Trophoblast cell (in vitro differentiated cells and primary cell): ENCODE data around the gene TBC1D16.

ENCODE experiments used
- DNase-seq, 2 donors: peaks; one replicate each; pipeline ENCODE4 v3.0.0-alpha.2; 2016
- H2AFZ ChIP-seq: 2 replicates; pipeline ENCODE4 v1.6.1; 2013; ENCODE audit warnings: low read length, moderate library complexity, mild to moderate bottlenecking; ENCODE audit not compliant: insufficient read depth, poor library complexity
- H2AK5ac ChIP-seq: 2 replicates; pipeline ENCODE4 v1.6.1; 2013; ENCODE audit warnings: mild to moderate bottlenecking, low read length
- H2BK120ac ChIP-seq: 2 replicates; pipeline ENCODE4 v1.6.1; 2013; ENCODE audit warnings: low read length, mild to moderate bottlenecking, moderate library complexity; ENCODE audit not compliant: insufficient read depth, poor library complexity
- H2BK12ac ChIP-seq: 2 replicates; pipeline ENCODE4 v1.6.1; 2013; ENCODE audit warnings: mild to moderate bottlenecking, low read length, moderate library complexity
- H2BK5ac ChIP-seq: 2 replicates; pipeline ENCODE4 v1.6.1; 2013; ENCODE audit warnings: low read length, low read depth, moderate library complexity, mild to moderate bottlenecking; ENCODE audit not compliant: poor library complexity
- H3K14ac ChIP-seq: 2 replicates; pipeline ENCODE4 v1.6.1; 2013; ENCODE audit warnings: mild to moderate bottlenecking, low read length
- H3K18ac ChIP-seq: 2 replicates; pipeline ENCODE4 v1.6.1; 2013; ENCODE audit warnings: mild to moderate bottlenecking, low read length
- H3K23ac ChIP-seq: 2 replicates; pipeline ENCODE4 v1.6.1; 2013; ENCODE audit warnings: low read length
- H3K27ac ChIP-seq: 2 replicates; pipeline ENCODE4 v1.5.1; 2013; ENCODE audit warnings: low read depth, mild to moderate bottlenecking, inconsistent platforms, low read length, moderate library complexity
- H3K27me3 ChIP-seq: 2 replicates; pipeline ENCODE4 v1.6.1; 2013; ENCODE audit warnings: inconsistent platforms, mild to moderate bottlenecking, low read length, moderate library complexity; ENCODE audit not compliant: insufficient read depth
- H3K36me3 ChIP-seq, 2 experiments: 1 replicate in 1 of 2; 2 replicates in 1 of 2; pipeline ENCODE4 v1.6.1; 2013; ENCODE audit warnings: low read length in 2 of 2, mild to moderate bottlenecking in 2 of 2, moderate library complexity in 1 of 2; ENCODE audit not compliant: insufficient read depth in 2 of 2, control insufficient read depth in 1 of 2
- H3K4ac ChIP-seq: 2 replicates; pipeline ENCODE4 v1.6.1; 2013; ENCODE audit warnings: low read depth, mild to moderate bottlenecking, low read length, moderate library complexity
- H3K4me1 ChIP-seq, 2 experiments: 1 replicate in 1 of 2; 2 replicates in 1 of 2; pipeline ENCODE4 v1.6.1; 2013; ENCODE audit warnings: low read length in 2 of 2, mild to moderate bottlenecking in 2 of 2, moderate library complexity in 1 of 2; ENCODE audit not compliant: insufficient read depth in 2 of 2, control insufficient read depth in 1 of 2
- H3K4me2 ChIP-seq: 2 replicates; pipeline ENCODE4 v1.6.1; 2013; ENCODE audit warnings: inconsistent platforms, mild to moderate bottlenecking, low read length, moderate library complexity
- H3K4me3 ChIP-seq: 2 replicates; pipeline ENCODE4 v1.5.1; 2013; ENCODE audit warnings: mild to moderate bottlenecking, low read depth, low read length, inconsistent platforms
- H3K79me1 ChIP-seq: one replicate; pipeline ENCODE4 v1.6.1; 2013; ENCODE audit warnings: low read length
- H3K79me2 ChIP-seq: 2 replicates; pipeline ENCODE4 v1.6.1; 2013; ENCODE audit warnings: low read length, mild to moderate bottlenecking; ENCODE audit not compliant: control insufficient read depth, insufficient read depth, poor library complexity
- H3K9ac ChIP-seq: 2 replicates; pipeline ENCODE4 v1.6.1; 2013; ENCODE audit warnings: mild to moderate bottlenecking, low read length
- H3K9me3 ChIP-seq: 2 replicates; pipeline ENCODE4 v1.6.1; 2013; ENCODE audit warnings: low read depth, mild to moderate bottlenecking, control low read depth, inconsistent platforms, low read length; ENCODE audit not compliant: insufficient read depth
- H4K12ac ChIP-seq: 2 replicates; pipeline ENCODE4 v1.6.1; 2013; ENCODE audit warnings: low read depth, mild to moderate bottlenecking, low read length, moderate library complexity
- H4K8ac ChIP-seq: 2 replicates; pipeline ENCODE4 v1.6.1; 2013; ENCODE audit warnings: low read depth, mild to moderate bottlenecking, low read length, moderate library complexity
- H4K91ac ChIP-seq: one replicate; pipeline ENCODE4 v1.6.1; 2013; ENCODE audit warnings: low read depth, mild to moderate bottlenecking, low read length, moderate library complexity
- WGBS: extraction: QIAGEN DNeasy Blood & Tissue Kit; methylation state at CpG from one replicate; pipeline ENCODE4 v1.1.7; 2013; ENCODE audit warnings: missing lambda C conversion rate; ENCODE audit not compliant: insufficient read length, insufficient coverage; ENCODE audit errors: extremely low coverage; 5-methylcytosine and 5-hydroxymethylcytosine counted together

TBC1D16 gene

DNA sequence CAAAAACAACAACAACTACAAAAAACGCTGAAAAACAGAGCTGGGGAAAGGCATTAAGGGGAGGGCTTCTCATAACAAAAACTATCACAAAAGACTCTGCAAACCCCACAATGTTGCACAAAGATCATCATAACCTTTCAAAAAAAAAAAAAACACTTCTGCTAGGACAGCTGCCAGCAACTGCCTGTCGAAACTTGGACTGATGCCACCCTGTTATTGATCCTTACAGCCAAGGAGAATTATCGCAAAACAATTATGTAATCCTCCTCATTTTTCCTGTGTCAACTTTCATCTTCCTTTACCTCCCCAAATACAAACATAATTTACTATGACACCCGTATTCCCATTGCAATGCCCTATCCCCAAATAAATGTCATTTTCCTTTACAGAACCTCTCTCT lies 10.0 kb upstream of the TBC1D16 start:
- H3K9me3 ChIP-seq: no peaks in the 10 kb centered on the region

DNA sequence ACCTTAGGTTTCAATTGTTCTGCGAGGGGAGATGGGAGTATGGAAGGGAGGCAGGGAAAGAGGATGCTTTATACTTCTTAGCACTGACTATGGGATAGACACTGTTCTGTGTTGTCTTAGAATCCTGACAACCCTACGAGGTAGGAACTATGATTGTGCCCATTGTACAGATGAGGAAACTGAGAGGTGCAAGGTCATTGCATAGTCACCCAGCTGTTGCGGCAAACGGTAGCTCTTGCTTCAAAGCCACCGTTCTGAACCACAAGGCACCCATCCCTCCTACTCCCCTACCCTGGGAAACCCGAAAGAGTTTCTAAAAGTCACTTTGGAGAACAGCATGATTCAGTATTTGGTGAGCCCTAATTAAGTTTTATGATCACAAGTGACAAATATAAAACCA lies 8.3 kb upstream of the TBC1D16 start:
- H3K23ac ChIP-seq: no peak overlapping the region
- no peak overlapping the region for H4K8ac ChIP-seq
- no peak overlapping the region for H3K4me2 ChIP-seq
- no peak overlapping the region for H2BK12ac ChIP-seq
- no peak overlapping the region for H3K27ac ChIP-seq
- H3K9me3 ChIP-seq: no peaks in the 10 kb centered on the region
- no peak overlapping the region for H2BK5ac ChIP-seq
- H3K18ac ChIP-seq: no peak overlapping the region
- H2AFZ ChIP-seq: no peak overlapping the region
- DNase-seq: no peak
- H3K79me2 ChIP-seq: no peaks in the 10 kb centered on the region
- no peak overlapping the region for H3K9ac ChIP-seq
- no peaks in the 10 kb centered on the region for H3K27me3 ChIP-seq
- no peaks in the 10 kb centered on the region for H3K4me1 ChIP-seq
- no peaks in the 10 kb centered on the region for H3K79me1 ChIP-seq
- H3K36me3 ChIP-seq: peaks cover 2 to 5% of the 10 kb centered on the region in 2 experiments
- H2AK5ac ChIP-seq: no peak overlapping the region
- H3K14ac ChIP-seq: no peak overlapping the region
- H3K4ac ChIP-seq: no peak overlapping the region
- H4K12ac ChIP-seq: no peak overlapping the region
- H4K91ac ChIP-seq: no peak overlapping the region
- H3K4me3 ChIP-seq: no peak overlapping the region
- WGBS: no CpG with 5 or more reads among the region's 6 CpGs
- H2BK120ac ChIP-seq: no peak overlapping the region

More for the DNA sequence above, 10.0 kb upstream of the TBC1D16 start:
- H2AFZ ChIP-seq: no peak overlapping the region
- no peak overlapping the region for H3K4ac ChIP-seq
- 100% methylated on average over 1 of the region's 4 CpGs for WGBS
- no peak for DNase-seq
- no peak overlapping the region for H2AK5ac ChIP-seq
- H3K18ac ChIP-seq: no peak overlapping the region
- H3K36me3 ChIP-seq: no peaks in the 10 kb centered on the region
- no peak overlapping the region for H4K8ac ChIP-seq
- H3K9ac ChIP-seq: no peak overlapping the region
- no peaks in the 10 kb centered on the region for H3K79me1 ChIP-seq
- H3K23ac ChIP-seq: no peak overlapping the region
- no peak overlapping the region for H2BK120ac ChIP-seq
- H3K14ac ChIP-seq: no peak overlapping the region
- no peak overlapping the region for H3K27ac ChIP-seq
- no peaks in the 10 kb centered on the region for H3K4me1 ChIP-seq
- no peaks in the 10 kb centered on the region for H3K79me2 ChIP-seq
- no peak overlapping the region for H4K91ac ChIP-seq
- no peak overlapping the region for H3K4me3 ChIP-seq
- no peak overlapping the region for H2BK12ac ChIP-seq
- no peaks in the 10 kb centered on the region for H3K27me3 ChIP-seq
- H4K12ac ChIP-seq: no peak overlapping the region
- no peak overlapping the region for H3K4me2 ChIP-seq
- H2BK5ac ChIP-seq: no peak overlapping the region

DNA sequence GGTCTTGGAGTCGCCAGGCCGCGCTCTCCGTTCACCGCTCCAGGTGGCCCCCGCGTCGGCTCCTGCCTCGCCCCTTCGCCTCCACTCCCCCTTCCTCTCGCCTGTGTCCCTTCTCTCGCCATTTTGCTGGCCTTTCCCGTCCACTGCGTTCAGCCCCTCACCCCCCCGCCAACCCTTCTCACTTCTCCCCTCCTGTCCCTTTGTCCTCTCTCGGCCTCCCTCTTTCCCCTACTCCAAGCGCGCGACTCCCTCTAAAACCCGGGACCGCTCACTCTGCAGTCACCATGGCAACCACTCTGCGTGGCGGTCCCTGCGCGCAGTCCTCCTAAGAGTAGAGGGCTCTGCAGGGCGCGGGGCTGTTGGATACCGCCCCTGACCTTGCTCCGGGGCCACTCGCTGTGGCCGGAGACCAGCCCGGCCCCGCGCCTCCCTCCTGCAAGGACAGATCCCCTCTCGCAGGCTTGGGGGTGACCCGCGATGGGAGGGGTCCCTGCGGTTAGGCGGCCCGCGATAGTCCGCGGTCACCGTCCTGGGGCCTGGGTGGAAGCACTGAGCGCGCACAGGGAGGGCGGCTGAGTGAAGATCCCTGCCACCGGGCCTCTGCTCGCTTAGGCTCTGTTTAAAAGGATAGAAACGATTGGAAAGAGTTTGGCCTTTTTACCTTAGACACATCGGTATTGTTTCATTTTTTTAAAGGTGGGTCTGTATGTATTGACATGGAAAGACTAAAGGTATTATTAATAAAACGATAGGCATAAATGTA lies 1.2 kb upstream of the TBC1D16 start:
- peak overlapping the region; percentile 92 for H2AFZ ChIP-seq
- peak overlapping the region; percentile 70 for H3K9ac ChIP-seq
- H3K4me1 ChIP-seq: peaks cover 2 to 3% of the 10 kb centered on the region in 2 experiments
- H3K36me3 ChIP-seq: peaks cover 2 to 5% of the 10 kb centered on the region in 2 experiments
- H3K9me3 ChIP-seq: no peaks in the 10 kb centered on the region
- H3K23ac ChIP-seq: no peak overlapping the region
- H3K4ac ChIP-seq: no peak overlapping the region
- no peak overlapping the region for H2AK5ac ChIP-seq
- H3K4me3 ChIP-seq: peak overlapping the region; percentile 91
- H3K14ac ChIP-seq: peak overlapping the region; percentile 8
- peaks cover 4% of the 10 kb centered on the region for H3K79me2 ChIP-seq
- no peaks in the 10 kb centered on the region for H3K27me3 ChIP-seq
- H3K27ac ChIP-seq: no peak overlapping the region
- H4K12ac ChIP-seq: peak overlapping the region; percentile 37
- H4K91ac ChIP-seq: peak overlapping the region; percentile 48
- H2BK5ac ChIP-seq: peak overlapping the region; percentile 9
- no CpG with 5 or more reads among the region's 52 CpGs for WGBS
- peak overlapping the region; percentile 46 for H2BK120ac ChIP-seq
- peak overlapping the region; percentile 100 for H3K4me2 ChIP-seq
- H3K18ac ChIP-seq: no peak overlapping the region
- peak; percentile 18 to 51 for DNase-seq
- peak overlapping the region; percentile 12 for H4K8ac ChIP-seq
- no peak overlapping the region for H2BK12ac ChIP-seq
- H3K79me1 ChIP-seq: peaks cover 12% of the 10 kb centered on the region

DNA sequence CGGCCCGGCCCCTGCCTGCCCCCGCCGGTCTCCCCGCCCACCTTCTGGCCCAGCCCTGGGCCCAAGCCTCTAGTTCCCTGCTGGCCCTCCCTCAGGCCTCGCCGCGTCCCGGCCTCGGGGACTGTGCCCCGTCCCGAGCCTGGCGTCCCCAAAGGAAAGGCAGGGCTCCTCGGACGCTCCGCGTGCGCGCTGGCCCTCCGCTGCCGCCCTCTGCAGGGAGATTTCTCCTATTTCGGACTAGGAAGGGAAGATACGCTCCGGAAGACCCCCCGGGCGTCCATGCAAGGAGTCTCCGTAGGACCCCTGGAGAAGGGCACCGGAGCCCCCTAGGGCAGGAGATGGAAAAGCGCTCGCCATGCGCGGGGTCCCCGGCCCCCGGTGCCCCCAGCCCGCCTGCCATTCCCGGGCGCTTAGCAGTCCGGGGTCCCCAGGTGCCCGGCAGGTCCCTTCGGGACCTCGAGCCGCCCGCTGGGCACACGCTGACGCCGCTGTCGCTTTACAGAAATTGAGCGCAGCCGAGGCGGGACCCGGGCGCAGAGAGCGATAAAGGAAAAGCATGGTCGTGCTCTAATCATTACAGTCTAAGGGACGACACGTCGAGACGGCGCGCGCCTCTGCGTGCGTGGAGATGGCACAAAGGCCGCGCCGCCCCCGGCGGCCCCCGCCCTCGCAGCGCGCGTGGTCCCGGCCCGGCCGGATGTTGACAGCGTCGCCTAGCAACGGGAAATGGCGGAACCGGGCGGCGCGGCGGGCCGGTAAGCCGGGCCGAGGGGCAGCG lies 454 bp upstream of the TBC1D16 start, which contains the start of gene CCDC40:
Gene CCDC40, plus strand, starts transcription at position 706 of the 778 bp plus-strand sequence. Its CDS starts 21 bp downstream, at position 727.
- peak; percentile 83 to 92 for DNase-seq
- no peak within 1 kb of the TSS for H2BK12ac ChIP-seq
- H3K9ac ChIP-seq: peak within 1 kb of the TSS; percentile 95
- H2AFZ ChIP-seq: peak within 1 kb of the TSS; percentile 92
- H3K18ac ChIP-seq: peak within 1 kb of the TSS; percentile 93
- H3K4me2 ChIP-seq: peak within 1 kb of the TSS; percentile 100
- peak within 1 kb of the TSS; percentile 49 for H4K12ac ChIP-seq
- H2BK5ac ChIP-seq: peak within 1 kb of the TSS; percentile 39
- WGBS: no CpG with 5 or more reads among the region's 89 CpGs
- H3K23ac ChIP-seq: no peak within 1 kb of the TSS
- H2AK5ac ChIP-seq: no peak within 1 kb of the TSS
- H3K9me3 ChIP-seq: no peaks in the 10 kb centered on the region
- H3K4ac ChIP-seq: peak within 1 kb of the TSS; percentile 88
- H2BK120ac ChIP-seq: peak within 1 kb of the TSS; percentile 46
- no peaks in the 10 kb centered on the region for H3K27me3 ChIP-seq
- peaks cover 2 to 5% of the 10 kb centered on the region in 2 experiments for H3K36me3 ChIP-seq
- peaks cover 12% of the 10 kb centered on the region for H3K79me1 ChIP-seq
- peak within 1 kb of the TSS; percentile 58 for H3K27ac ChIP-seq
- peaks cover 2 to 3% of the 10 kb centered on the region in 2 experiments for H3K4me1 ChIP-seq
- H3K79me2 ChIP-seq: peaks cover 4% of the 10 kb centered on the region
- peak within 1 kb of the TSS; percentile 89 for H3K14ac ChIP-seq
- peak within 1 kb of the TSS; percentile 82 for H4K8ac ChIP-seq
- H3K4me3 ChIP-seq: peak within 1 kb of the TSS; percentile 92
- H4K91ac ChIP-seq: peak within 1 kb of the TSS; percentile 74
